GM19193 (cell line): ENCODE results near the gene XPC.

Source experiments
- POLR2A ChIP-seq: IDR thresholded peaks from 4 replicates; pipeline ENCODE4 v1.6.1; 2011; ENCODE audit not compliant: insufficient read depth, insufficient read length; ENCODE audit errors: extremely low read depth

Gene XPC

DNA sequence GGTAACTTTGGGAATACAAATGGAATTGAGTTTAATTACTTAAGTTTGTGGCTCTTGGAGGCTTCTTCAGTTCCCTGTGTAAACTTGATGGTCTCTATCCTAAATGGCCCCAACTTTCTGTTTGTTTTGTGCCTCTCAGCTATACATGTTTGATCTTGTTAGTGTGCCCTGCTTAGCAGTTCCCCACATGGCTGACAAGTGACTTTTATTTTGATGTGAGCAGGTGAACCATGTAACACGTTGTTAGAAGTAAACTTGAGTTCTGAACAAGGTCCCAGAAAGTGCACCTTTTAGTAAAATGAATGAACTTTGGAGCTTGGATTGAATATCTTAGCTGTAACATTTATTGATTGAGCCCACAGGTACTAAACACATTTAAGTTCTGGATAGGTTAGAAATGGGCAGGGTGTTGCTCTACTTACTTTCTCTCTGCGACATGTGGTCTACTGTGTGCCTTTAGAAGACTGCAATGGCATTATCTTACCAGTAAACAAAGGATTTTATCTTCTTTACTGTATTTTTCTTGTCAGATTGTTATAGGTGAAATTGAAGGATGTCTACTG, 4.7 kb upstream of the XPC start:
- no peak for TF ChIP-seq POLR2A

DNA sequence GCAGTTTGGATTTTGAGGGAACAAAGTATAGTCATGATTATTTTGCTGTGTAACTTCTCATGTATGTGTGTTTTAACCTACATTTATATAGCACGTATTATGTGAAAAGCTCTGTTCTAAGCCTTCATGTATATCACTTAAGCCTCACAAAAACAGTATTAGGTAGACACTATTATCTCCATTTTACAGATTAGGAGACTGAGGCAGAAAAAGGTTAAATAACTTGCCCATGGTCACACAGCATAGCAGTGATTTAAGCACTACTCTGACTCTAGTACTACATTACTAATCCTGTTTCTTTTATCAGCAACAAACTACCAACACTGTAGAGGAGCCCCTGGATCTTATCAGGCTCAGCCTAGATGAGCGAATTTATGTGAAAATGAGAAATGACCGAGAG, 2.9 kb upstream of the XPC start:
- TF ChIP-seq POLR2A: no peak

- TF ChIP-seq POLR2A: no peak
Measured at GRCh38 chr3:14179795-14180194, 1.4 kb upstream of the XPC start.

GRCh38 chr3:14179114-14179465, 689 bp upstream of the XPC start:
- no peak for TF ChIP-seq POLR2A

DNA sequence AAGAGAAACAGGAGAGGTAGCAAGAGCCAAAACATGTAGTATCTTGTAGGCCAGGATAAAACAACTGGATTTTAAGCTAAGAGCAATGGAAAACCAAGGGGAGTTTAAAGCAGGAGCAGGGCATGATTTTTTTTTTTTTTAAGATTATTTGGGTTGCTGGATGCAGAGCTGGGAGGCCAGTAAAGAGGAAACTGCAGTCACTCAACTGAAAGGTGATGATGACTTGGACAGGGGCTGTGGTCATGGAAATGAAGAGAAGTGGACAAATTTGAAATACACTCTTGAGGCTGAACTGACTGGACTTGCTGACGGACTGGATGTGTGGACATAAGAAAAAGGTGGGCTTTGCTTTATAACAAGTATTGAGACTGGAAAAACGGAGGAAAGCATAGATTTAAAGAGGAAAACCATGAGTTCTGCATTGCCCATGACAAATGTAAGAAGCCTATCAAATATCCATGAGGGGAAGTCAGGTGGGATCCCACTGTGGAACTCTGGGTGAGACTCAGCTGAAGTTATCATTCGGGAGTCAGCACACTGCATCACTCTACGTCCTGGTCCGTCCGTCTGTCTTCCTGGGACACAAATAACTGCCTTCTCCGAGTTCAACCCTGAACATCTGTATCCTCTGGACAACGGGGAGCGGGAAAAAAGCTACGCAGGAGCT, 688 bp downstream of the XPC start:
- no peak for TF ChIP-seq POLR2A

GRCh38 chr3:14175383-14176037, 2.9 kb downstream of the XPC start:
- no peak for TF ChIP-seq POLR2A

DNA sequence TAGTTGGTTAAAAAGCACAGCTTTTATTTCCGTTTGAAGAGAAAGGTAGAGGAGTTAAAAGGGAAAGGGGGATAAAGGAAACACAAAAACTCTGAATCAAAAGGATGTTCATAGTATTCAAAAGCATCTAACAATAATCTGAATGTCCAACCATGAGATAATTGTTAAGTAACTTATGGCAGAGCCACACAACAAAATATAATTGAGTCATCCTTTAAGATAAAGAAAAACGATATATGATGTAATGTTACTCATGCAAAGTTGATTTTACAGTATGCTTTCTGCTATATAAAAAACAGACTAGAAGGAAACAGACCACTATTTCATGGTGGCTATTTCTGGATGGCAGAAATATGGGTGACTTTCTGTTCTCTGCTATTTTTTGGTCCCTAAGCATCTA, 3.9 kb downstream of the XPC start:
- no peak for TF ChIP-seq POLR2A

DNA sequence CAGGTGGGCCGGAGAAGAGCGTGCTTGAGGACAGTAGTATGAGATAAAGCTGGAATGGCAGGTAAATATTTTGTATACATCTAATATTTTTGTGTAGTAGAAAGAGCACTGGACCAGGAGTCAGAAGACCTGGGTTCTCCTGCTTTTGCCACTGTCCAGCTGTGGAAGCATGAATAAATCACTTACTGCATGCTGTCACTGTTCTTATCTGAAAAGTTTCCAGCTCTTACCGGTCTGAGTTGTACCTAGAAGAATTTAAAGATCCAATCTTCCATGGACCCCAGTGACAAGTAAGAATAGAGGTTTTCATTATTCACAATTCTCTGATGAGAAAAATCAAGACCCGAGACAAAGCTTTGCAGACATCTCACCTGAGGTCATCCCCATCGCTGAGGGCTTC, 5.9 kb downstream of the XPC start:
- TF ChIP-seq POLR2A: no peak

DNA sequence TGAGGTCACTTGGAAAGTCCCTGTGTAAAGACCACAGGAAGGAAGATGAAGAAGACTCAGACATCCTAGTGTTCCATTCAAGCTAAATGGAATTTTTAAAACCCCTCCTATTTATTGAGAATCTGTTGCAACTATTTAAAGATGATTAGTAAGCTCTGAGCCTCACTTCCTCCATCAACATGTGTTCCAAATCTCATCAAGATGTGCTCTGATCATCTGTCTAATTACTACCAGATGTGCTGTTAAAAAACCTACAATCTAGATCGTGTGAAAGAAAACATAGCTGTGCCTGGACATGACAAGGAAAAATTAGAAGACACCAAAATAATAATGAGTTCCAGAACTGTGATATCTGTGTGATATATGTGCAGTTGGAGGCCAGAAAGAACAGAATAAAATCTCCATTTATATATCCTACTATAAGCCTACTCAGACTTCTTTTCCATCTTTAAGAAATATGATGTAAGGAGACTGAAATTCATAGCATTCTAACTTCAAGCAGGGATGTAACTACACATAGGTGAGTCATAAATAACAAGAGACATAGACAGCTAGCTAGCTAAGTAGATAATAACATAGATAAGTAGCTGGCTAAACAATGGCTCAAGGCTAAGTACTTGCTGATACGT, 7.8 kb downstream of the XPC start:
- no peak for TF ChIP-seq POLR2A

DNA sequence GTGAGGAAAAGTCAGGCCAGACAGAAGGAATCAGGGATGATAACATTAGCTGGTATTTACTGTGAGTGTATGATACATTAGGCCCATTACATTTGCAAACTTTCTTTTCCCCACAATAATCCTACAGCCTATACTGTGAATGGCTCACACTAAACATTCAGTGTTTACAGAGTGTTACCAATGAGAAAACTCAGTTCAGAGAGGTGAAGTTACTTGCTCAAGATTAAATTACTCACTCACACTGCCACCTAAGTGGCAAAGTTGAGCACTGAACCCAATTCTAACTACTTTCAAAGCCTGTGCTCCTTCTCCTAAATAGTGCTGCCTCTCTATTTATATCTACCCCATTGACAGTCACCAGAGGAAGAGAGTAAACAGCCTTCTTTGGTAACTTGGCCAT, 8.5 kb downstream of the XPC start:
- TF ChIP-seq POLR2A: no peak

- TF ChIP-seq POLR2A: no peak
Measured at GRCh38 chr3:14169435-14169834, 9.0 kb downstream of the XPC start.

GRCh38 chr3:14166877-14167603, 11.4 kb downstream of the XPC start:
- no peak for TF ChIP-seq POLR2A

DNA sequence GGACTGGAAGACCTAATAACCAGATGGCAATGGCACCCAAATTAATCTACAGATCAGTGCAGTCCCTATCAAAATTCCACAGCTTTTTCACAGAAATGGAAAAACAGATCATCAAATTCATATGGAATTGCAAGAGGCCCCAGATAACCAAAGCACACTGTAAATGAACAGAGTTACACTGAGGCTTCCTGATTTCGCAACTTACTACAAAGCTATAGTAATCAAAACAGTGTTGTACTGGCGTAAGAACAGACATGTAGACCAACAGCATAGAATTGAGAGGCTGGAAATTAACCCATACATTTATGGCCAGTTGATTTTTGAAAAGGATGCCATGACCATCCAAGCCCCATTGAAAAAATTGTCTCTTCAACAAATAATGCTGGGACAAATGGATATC, 16.2 kb downstream of the XPC start:
- no peak for TF ChIP-seq POLR2A

DNA sequence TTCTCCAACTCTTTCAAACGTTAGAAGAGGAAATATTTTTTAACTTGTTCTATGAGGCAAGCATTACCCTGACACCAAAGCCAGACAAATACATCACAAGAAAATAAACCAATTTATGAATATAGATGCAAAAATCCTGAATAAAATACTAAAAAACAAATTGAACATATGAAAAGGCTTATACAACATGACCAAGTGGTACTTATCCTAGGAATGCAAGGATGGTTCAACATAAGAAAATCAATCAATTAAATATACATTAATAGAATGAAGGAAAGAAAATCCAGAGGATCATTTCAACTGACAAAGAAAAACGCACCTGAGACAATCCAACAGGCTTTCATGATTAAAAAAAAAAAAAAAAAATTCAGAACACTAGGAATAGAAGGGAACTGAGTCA, 17.1 kb downstream of the XPC start:
- no peak for TF ChIP-seq POLR2A

- TF ChIP-seq POLR2A: no peak
Measured at GRCh38 chr3:14159426-14159825, 19.0 kb downstream of the XPC start.
